GM12891 (cell line): ENCODE measurements around the gene ZDHHC11B.
"Not testable (repeated sequence)": the region's sequence is repeated elsewhere in the genome, so short reads cannot be mapped to it uniquely, and the experiment has no call there.

ENCODE experiments used
- PAX5 ChIP-seq: IDR thresholded peaks from 2 replicates; pipeline ENCODE4 v1.6.1; 2011; ENCODE audit warnings: low read length, moderate library complexity, mild to moderate bottlenecking; ENCODE audit not compliant: insufficient read depth, severe bottlenecking
- POLR2A ChIP-seq: IDR thresholded peaks from 2 replicates; pipeline ENCODE4 v1.6.1; 2011; ENCODE audit warnings: low read depth, low read length, control low read depth
- POLR2AphosphoS5 ChIP-seq: IDR thresholded peaks from 2 replicates; pipeline ENCODE4 v1.6.1; 2011; ENCODE audit warnings: low read depth, low read length, control low read depth
- SPI1 ChIP-seq: IDR thresholded peaks from 2 replicates; pipeline ENCODE4 v1.6.1; 2011; ENCODE audit warnings: low read depth, low read length, control low read depth
- TAF1 ChIP-seq: IDR thresholded peaks from 2 replicates; pipeline ENCODE4 v1.6.1; 2011; ENCODE audit warnings: low read depth, low read length, control low read depth

GRCh38 chr5:680836-681235, 103.7 kb downstream of the ZDHHC11B start:
- not testable (repeated sequence) for TF ChIP-seq POLR2A, POLR2AphosphoS5, SPI1, TAF1, PAX5
